Astrocyte (in vitro differentiated cells and primary cell): ENCODE results near the gene MAPK12. TPM values are rescaled to one million over a fixed set of nuclear protein-coding genes. Genes with fewer than 3 reads are reported as not detected.

Source experiments
- DNase-seq: peaks from one replicate; pipeline ENCODE4 v3.0.0-alpha.2; 2010; ENCODE audit warnings: low read depth
- FAIRE-seq: peaks from 2 replicates; lab custom pipeline; 2011; peaks lifted over from hg19 to GRCh38; lab: Jason Lieb, UNC
- H2AFZ ChIP-seq: 2 replicates; pipeline ENCODE4 v1.6.0; 2012; ENCODE audit warnings: low read depth, low read length, inconsistent platforms
- H3K27ac ChIP-seq: 2 replicates; pipeline ENCODE4 v1.5.1; 2011; ENCODE audit warnings: low read depth, low read length, inconsistent platforms
- H3K27me3 ChIP-seq: 2 replicates; pipeline ENCODE4 v1.6.0; 2011; ENCODE audit warnings: low read length, inconsistent platforms; ENCODE audit not compliant: insufficient read depth
- H3K36me3 ChIP-seq: 2 replicates; pipeline ENCODE4 v1.5.1; 2011; ENCODE audit warnings: low read length, inconsistent platforms; ENCODE audit not compliant: insufficient read depth
- H3K4me1 ChIP-seq: 2 replicates; pipeline ENCODE4 v1.5.1; 2011; ENCODE audit warnings: low read length, inconsistent platforms; ENCODE audit not compliant: insufficient read depth
- H3K4me2 ChIP-seq: 2 replicates; pipeline ENCODE4 v1.6.0; 2012; ENCODE audit warnings: low read length, inconsistent platforms
- H3K4me3 ChIP-seq: 2 replicates; pipeline ENCODE4 v1.5.1; 2011; ENCODE audit warnings: low read depth, mild to moderate bottlenecking, low read length, inconsistent platforms; ENCODE audit not compliant: insufficient read depth
- H3K79me2 ChIP-seq: 2 replicates; pipeline ENCODE4 v1.6.0; 2012; ENCODE audit warnings: mild to moderate bottlenecking, low read length, inconsistent platforms; ENCODE audit not compliant: insufficient read depth
- H3K9ac ChIP-seq: 2 replicates; pipeline ENCODE4 v1.6.0; 2012; ENCODE audit warnings: mild to moderate bottlenecking, low read length, inconsistent platforms
- H3K9me3 ChIP-seq: 2 replicates; pipeline ENCODE4 v1.5.1; 2012; ENCODE audit warnings: low read depth, mild to moderate bottlenecking, low read length, inconsistent platforms; ENCODE audit not compliant: insufficient read depth
- H4K20me1 ChIP-seq: 2 replicates; pipeline ENCODE4 v1.6.0; 2012; ENCODE audit warnings: low read length, inconsistent platforms; ENCODE audit not compliant: insufficient read depth
- H3K27ac Mint-ChIP-seq: one replicate; pipeline ENCODE4 v1.8.0; 2021; ENCODE audit warnings: mild to moderate bottlenecking, mixed read lengths; ENCODE audit not compliant: unreplicated experiment
- H3K27me3 Mint-ChIP-seq: one replicate; pipeline ENCODE4 v1.8.0; 2021; ENCODE audit warnings: low read depth, mixed read lengths; ENCODE audit not compliant: unreplicated experiment
- H3K36me3 Mint-ChIP-seq: one replicate; pipeline ENCODE4 v1.8.0; 2021; ENCODE audit warnings: low read depth, mixed read lengths; ENCODE audit not compliant: unreplicated experiment
- H3K4me1 Mint-ChIP-seq: one replicate; pipeline ENCODE4 v1.8.0; 2021; ENCODE audit warnings: low read depth, mixed read lengths; ENCODE audit not compliant: unreplicated experiment
- H3K4me3 Mint-ChIP-seq: one replicate; pipeline ENCODE4 v1.8.0; 2021; ENCODE audit warnings: mild to moderate bottlenecking, moderate library complexity, mixed read lengths; ENCODE audit not compliant: unreplicated experiment
- H3K9me3 Mint-ChIP-seq: one replicate; pipeline ENCODE4 v1.8.0; 2021; ENCODE audit warnings: mild to moderate bottlenecking, mixed read lengths; ENCODE audit not compliant: unreplicated experiment
- EZH2 ChIP-seq: IDR thresholded peaks from 2 replicates; pipeline ENCODE4 v1.6.1; 2012; ENCODE audit warnings: mild to moderate bottlenecking, low read length, inconsistent platforms; ENCODE audit not compliant: insufficient read depth
- total RNA-seq: library from RNA; stranded (reverse); gene quantifications from 2 replicates; pipeline ENCODE4 v1.2.1, GENCODE V29; 2021
- TF ChIP-seq, protein P1 (sequence below): IDR thresholded peaks from 2 replicates; pipeline ENCODE4 v1.5.1; 2011; ENCODE audit warnings: low read depth, mild to moderate bottlenecking, inconsistent platforms, low read length, moderate library complexity; ENCODE audit not compliant: insufficient read depth

Gene MAPK12
- total RNA-seq, 1 donor from 2014 or later, result 36.4 TPM

DNA sequence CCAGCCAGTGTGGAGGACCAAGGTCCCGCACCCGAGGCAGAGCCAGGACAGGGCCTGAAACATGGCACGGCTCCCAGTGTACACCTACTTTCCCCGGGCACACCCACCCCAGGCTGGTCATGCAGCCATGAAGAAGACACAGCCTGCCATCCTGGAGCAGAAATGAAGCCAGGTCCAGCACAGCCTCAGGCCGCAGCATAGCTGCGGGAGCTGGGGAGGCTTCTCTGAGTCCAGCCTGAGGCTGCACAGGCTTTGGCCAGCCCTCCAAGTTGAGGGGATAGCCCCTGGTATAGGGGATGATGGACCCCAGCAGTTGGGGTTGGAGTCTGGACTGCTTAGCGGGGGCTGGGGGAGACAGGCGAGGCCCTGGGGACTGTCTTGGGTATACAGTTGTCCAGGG, 7.5 kb downstream of the MAPK12 start:
- no peaks in the 10 kb centered on the region for H3K9me3 Mint-ChIP-seq
- TF ChIP-seq, protein P1, sequence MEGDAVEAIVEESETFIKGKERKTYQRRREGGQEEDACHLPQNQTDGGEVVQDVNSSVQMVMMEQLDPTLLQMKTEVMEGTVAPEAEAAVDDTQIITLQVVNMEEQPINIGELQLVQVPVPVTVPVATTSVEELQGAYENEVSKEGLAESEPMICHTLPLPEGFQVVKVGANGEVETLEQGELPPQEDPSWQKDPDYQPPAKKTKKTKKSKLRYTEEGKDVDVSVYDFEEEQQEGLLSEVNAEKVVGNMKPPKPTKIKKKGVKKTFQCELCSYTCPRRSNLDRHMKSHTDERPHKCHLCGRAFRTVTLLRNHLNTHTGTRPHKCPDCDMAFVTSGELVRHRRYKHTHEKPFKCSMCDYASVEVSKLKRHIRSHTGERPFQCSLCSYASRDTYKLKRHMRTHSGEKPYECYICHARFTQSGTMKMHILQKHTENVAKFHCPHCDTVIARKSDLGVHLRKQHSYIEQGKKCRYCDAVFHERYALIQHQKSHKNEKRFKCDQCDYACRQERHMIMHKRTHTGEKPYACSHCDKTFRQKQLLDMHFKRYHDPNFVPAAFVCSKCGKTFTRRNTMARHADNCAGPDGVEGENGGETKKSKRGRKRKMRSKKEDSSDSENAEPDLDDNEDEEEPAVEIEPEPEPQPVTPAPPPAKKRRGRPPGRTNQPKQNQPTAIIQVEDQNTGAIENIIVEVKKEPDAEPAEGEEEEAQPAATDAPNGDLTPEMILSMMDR, result no peak
- TF ChIP-seq EZH2, result no peak
- no peak overlapping the region for H3K4me3 Mint-ChIP-seq
- no peak overlapping the region for H3K4me3 ChIP-seq
- no peaks in the 10 kb centered on the region for H3K36me3 ChIP-seq
- H4K20me1 ChIP-seq, result peaks cover 44% of the 10 kb centered on the region
- H3K9ac ChIP-seq, result no peak overlapping the region
- H3K79me2 ChIP-seq, result peaks cover 22% of the 10 kb centered on the region
- no peaks in the 10 kb centered on the region for H3K27me3 Mint-ChIP-seq
- peaks cover 10% of the 10 kb centered on the region for H3K4me1 ChIP-seq
- no peak overlapping the region for H3K4me2 ChIP-seq
- peaks cover 7% of the 10 kb centered on the region for H3K4me1 Mint-ChIP-seq
- no peak overlapping the region for H3K27ac ChIP-seq
- peaks cover 2% of the 10 kb centered on the region for H3K36me3 Mint-ChIP-seq
- no peak for DNase-seq
- H3K9me3 ChIP-seq, result no peaks in the 10 kb centered on the region
- no peak for FAIRE-seq
- H3K27ac Mint-ChIP-seq, result no peak overlapping the region
- H2AFZ ChIP-seq, result no peak overlapping the region
- no peaks in the 10 kb centered on the region for H3K27me3 ChIP-seq

GRCh38 chr22:50253046-50253915, 8.2 kb downstream of the MAPK12 start:
- Histone ChIP-seq H3K27me3 (no peaks in the 10 kb centered on the region), H3K9ac (no peak overlapping the region), H2AFZ (no peak overlapping the region), H3K27ac (no peak overlapping the region), H3K4me2 (no peak overlapping the region), H3K4me1 (peaks cover 10% of the 10 kb centered on the region), H4K20me1 (peaks cover 41% of the 10 kb centered on the region), H3K36me3 (no peaks in the 10 kb centered on the region), H3K4me3 (no peak overlapping the region), H3K79me2 (peaks cover 16% of the 10 kb centered on the region), H3K9me3 (no peaks in the 10 kb centered on the region)
- Mint-ChIP-seq H3K27ac (no peak overlapping the region), H3K4me3 (peak overlapping the region; percentile 27), H3K4me1 (peaks cover 2% of the 10 kb centered on the region), H3K36me3 (peaks cover 2% of the 10 kb centered on the region), H3K9me3 (no peaks in the 10 kb centered on the region), H3K27me3 (no peaks in the 10 kb centered on the region)
- FAIRE-seq, result no peak
- DNase-seq, result no peak
- TF ChIP-seq, protein P1, result no peak
- no peak for TF ChIP-seq EZH2
